Common myeloid progenitor, CD34-positive (primary cell): ENCODE measurements around the gene SPPL2C.

Experiments used
- CTCF ChIA-PET: fragments of 350-600 bp; sonication (Branson Sonifier 250); formaldehyde crosslinking; loops from one replicate; lab custom pipeline; 2021; ENCODE audit warnings: antibody characterized with exemption; lab: Charles Lee
- POLR2A ChIA-PET: fragments of 350-600 bp; sonication (Branson Sonifier 250); formaldehyde crosslinking; loops from one replicate; lab custom pipeline; 2021; ENCODE audit warnings: antibody characterized with exemption; lab: Charles Lee
- DNase-seq, 3 donors: peaks; one replicate each; pipeline versions ENCODE4 v3.0.0 to v3.0.0-alpha.2; 2013
- H3K27ac ChIP-seq, 2 experiments: 1 replicate in 1 of 2; 2 replicates in 1 of 2; pipeline ENCODE4 v1.7.0; 2013; ENCODE audit warnings: inconsistent platforms in 2 of 2, low read length in 2 of 2, mild to moderate bottlenecking in 2 of 2, low read depth in 1 of 2, moderate library complexity in 1 of 2; ENCODE audit not compliant: severe bottlenecking in 2 of 2, insufficient read depth in 1 of 2, poor library complexity in 1 of 2
- H3K27me3 ChIP-seq, 5 experiments: replicated peaks in 2 of 5; 1 replicate in 3 of 5; 2 replicates in 2 of 5; pipeline versions ENCODE4 v1.6.1 to v1.7.0; 2013; ENCODE audit warnings: low read length in 4 of 5, mild to moderate bottlenecking in 2 of 5, moderate library complexity in 2 of 5, inconsistent platforms in 1 of 5; ENCODE audit not compliant: insufficient read depth in 5 of 5, control insufficient read depth in 4 of 5
- H3K36me3 ChIP-seq, 4 experiments: 1 replicate in 2 of 4; 2 replicates in 2 of 4; pipeline versions ENCODE4 v1.6.1 to v1.7.0; 2013; ENCODE audit warnings: low read length in 3 of 4, control low read depth in 1 of 4, mild to moderate bottlenecking in 1 of 4; ENCODE audit not compliant: control insufficient read depth in 4 of 4, insufficient read depth in 4 of 4
- H3K4me1 ChIP-seq, 4 experiments: 1 replicate in 3 of 4; 2 replicates in 1 of 4; pipeline versions ENCODE4 v1.6.1 to v1.7.1; 2013; ENCODE audit warnings: low read length in 3 of 4, mild to moderate bottlenecking in 3 of 4, control low read depth in 1 of 4, inconsistent platforms in 1 of 4, moderate library complexity in 1 of 4; ENCODE audit not compliant: control insufficient read depth in 4 of 4, insufficient read depth in 4 of 4; ENCODE audit errors: control extremely low read depth in 1 of 4
- H3K4me3 ChIP-seq, 7 experiments: 1 replicate in 4 of 7; 2 replicates in 3 of 7; pipeline versions ENCODE4 v1.5.1 to v1.7.0; 2013; ENCODE audit warnings: mild to moderate bottlenecking in 7 of 7, low read length in 6 of 7, moderate library complexity in 6 of 7, inconsistent platforms in 2 of 7, low read depth in 2 of 7, control low read depth in 1 of 7; ENCODE audit not compliant: insufficient read depth in 4 of 7, control insufficient read depth in 1 of 7; ENCODE audit errors: extremely low read depth in 1 of 7
- H3K9me3 ChIP-seq, 5 experiments: 1 replicate in 4 of 5; 2 replicates in 1 of 5; pipeline versions ENCODE4 v1.6.1 to v1.7.1; 2013; ENCODE audit warnings: low read length in 4 of 5, mild to moderate bottlenecking in 2 of 5, inconsistent platforms in 1 of 5, low read depth in 1 of 5, moderate library complexity in 1 of 5; ENCODE audit not compliant: control insufficient read depth in 4 of 5, insufficient read depth in 2 of 5; ENCODE audit errors: control extremely low read depth in 1 of 5
- WGBS: methylation state at CpG from one replicate; pipeline ENCODE4 v1.1.5; 2013; ENCODE audit not compliant: insufficient coverage; 5-methylcytosine and 5-hydroxymethylcytosine counted together

SPPL2C gene

GRCh38 chr17:45847747-45848146, 3.1 kb downstream of the SPPL2C start:
- Histone ChIP-seq H3K4me1 (peaks cover 0 to 3% (median 0%) of the 10 kb centered on the region in 4 experiments), H3K27me3 (peaks cover 0 to 17% (median 10%) of the 10 kb centered on the region in 5 experiments), H3K27ac (no peak overlapping the region), H3K36me3 (no peaks in the 10 kb centered on the region), H3K4me3 (no peak overlapping the region), H3K9me3 (no peaks in the 10 kb centered on the region)
- WGBS = no CpG with 5 or more reads among the region's 5 CpGs
- ChIA-PET POLR2A (no interaction called here), CTCF (interaction anchor here (1.3 to 1.6 kb wide), 3 partner anchors 11 to 16 kb away, joined by 3 to 5 read pairs (median 3); no protein-coding TSS in a partner anchor)
- no peak for DNase-seq

- 86% methylated on average over 9 of the region's 9 CpGs for WGBS
- peaks cover 0 to 3% (median 0%) of the 10 kb centered on the region in 4 experiments for H3K4me1 ChIP-seq
- no peaks in the 10 kb centered on the region for H3K9me3 ChIP-seq
- CTCF ChIA-PET = interaction anchor here (1.3 kb wide), 1 partner anchor 11 kb away, joined by 3 read pairs; no protein-coding TSS in a partner anchor
- POLR2A ChIA-PET = no interaction called here
- H3K27me3 ChIP-seq = peaks cover 0 to 17% (median 10%) of the 10 kb centered on the region in 5 experiments
- H3K4me3 ChIP-seq = no peak overlapping the region
- H3K27ac ChIP-seq = no peak overlapping the region
- no peaks in the 10 kb centered on the region for H3K36me3 ChIP-seq
- no peak for DNase-seq
Measured at GRCh38 chr17:45848405-45848804, 3.7 kb downstream of the SPPL2C start.

DNA sequence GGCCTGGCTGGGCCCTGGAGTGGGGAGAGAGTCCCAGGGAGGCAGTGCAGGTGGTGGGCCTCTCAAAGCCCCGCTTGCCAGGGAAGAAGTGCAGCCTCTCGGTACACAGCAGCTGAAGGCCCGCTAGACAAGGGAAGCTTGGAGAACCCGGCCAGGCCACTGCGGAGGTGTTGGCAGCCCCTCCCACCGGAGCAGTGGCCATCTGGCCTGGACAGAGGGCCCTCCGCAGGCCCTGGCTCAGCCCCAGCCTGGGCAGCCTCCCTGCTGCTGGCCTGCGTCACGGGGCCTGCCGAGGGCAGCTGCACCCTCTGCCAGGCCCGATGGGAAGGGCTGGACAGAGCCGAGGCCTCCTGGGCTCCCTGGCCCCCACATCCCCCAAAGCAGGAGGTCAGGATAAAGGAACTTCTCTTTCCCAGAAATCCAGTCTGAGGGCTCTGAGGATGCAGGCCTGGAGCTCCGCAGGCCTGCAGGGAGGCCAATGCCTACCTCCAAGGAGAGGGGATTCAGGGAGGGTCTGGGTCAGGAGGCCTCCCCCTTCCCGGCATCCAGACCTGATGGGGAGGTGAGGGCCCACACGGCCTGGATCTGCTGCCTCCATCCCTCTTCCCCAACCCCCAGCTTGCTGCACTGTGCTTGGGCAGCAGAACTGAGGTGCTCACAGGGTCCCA, 4.3 kb downstream of the SPPL2C start:
- POLR2A ChIA-PET = no interaction called here
- no peaks in the 10 kb centered on the region for H3K9me3 ChIP-seq

DNA sequence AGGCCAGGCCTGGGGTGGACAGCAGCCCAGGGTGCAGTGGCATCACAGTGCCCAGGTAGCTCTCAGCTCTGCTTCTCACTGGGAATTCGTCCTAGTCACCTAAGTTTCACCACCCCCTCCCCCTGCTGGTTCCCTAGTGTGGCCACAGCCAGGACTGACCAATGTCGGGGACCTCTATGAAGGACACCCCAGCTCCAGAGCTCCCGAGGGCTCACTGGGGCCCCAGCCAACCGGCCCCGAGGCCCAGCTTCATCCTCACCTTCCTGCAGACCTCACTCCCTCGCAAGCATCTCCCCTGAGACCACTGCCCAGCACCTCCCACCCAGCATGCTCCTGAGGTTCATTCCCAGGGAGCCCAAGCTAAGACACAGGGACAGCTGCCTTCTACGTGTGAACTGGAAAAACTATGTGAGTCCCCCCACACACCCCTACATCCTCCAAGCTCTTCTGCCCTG, 4.9 kb downstream of the SPPL2C start:
- CTCF ChIA-PET = interaction anchor here (0.6 to 1.4 kb wide), 3 partner anchors 17 to 214 kb away, joined by 3 to 4 read pairs (median 4); no protein-coding TSS in a partner anchor
- POLR2A ChIA-PET = no interaction called here
- H3K4me3 ChIP-seq = no peak overlapping the region
- 100% methylated on average over 5 of the region's 7 CpGs for WGBS
- DNase-seq = no peak
- H3K36me3 ChIP-seq = no peaks in the 10 kb centered on the region
- no peak overlapping the region for H3K27ac ChIP-seq
- peaks cover 0 to 3% (median 0%) of the 10 kb centered on the region in 4 experiments for H3K4me1 ChIP-seq
- no peaks in the 10 kb centered on the region for H3K9me3 ChIP-seq
- peaks cover 0 to 17% (median 10%) of the 10 kb centered on the region in 5 experiments for H3K27me3 ChIP-seq

More for the DNA sequence above, 4.3 kb downstream of the SPPL2C start:
- Histone ChIP-seq H3K4me1 (peaks cover 0 to 3% (median 0%) of the 10 kb centered on the region in 4 experiments), H3K4me3 (no peak overlapping the region), H3K36me3 (no peaks in the 10 kb centered on the region), H3K27me3 (peaks cover 0 to 17% (median 10%) of the 10 kb centered on the region in 5 experiments), H3K27ac (no peak overlapping the region)
- CTCF ChIA-PET = interaction anchor here (0.6 to 1.4 kb wide), 2 partner anchors 17 to 121 kb away, joined by 4 read pairs; no protein-coding TSS in a partner anchor
- no peak for DNase-seq
- 90% methylated on average over 9 of the region's 15 CpGs for WGBS

- 100% methylated on average over 2 of the region's 4 CpGs for WGBS
- CTCF ChIA-PET = interaction anchor here (0.6 to 1.4 kb wide), 4 partner anchors 18 to 215 kb away, joined by 3 to 4 read pairs (median 4); no protein-coding TSS in a partner anchor
- peaks cover 0 to 3% (median 0%) of the 10 kb centered on the region in 4 experiments for H3K4me1 ChIP-seq
- no peaks in the 10 kb centered on the region for H3K9me3 ChIP-seq
- H3K27me3 ChIP-seq = peaks cover 0 to 19% (median 10%) of the 10 kb centered on the region in 5 experiments
- DNase-seq = no peak
- POLR2A ChIA-PET = no interaction called here
- H3K4me3 ChIP-seq = no peak overlapping the region
- no peak overlapping the region for H3K27ac ChIP-seq
- no peaks in the 10 kb centered on the region for H3K36me3 ChIP-seq
Measured at GRCh38 chr17:45850011-45850410, 5.3 kb downstream of the SPPL2C start.

DNA sequence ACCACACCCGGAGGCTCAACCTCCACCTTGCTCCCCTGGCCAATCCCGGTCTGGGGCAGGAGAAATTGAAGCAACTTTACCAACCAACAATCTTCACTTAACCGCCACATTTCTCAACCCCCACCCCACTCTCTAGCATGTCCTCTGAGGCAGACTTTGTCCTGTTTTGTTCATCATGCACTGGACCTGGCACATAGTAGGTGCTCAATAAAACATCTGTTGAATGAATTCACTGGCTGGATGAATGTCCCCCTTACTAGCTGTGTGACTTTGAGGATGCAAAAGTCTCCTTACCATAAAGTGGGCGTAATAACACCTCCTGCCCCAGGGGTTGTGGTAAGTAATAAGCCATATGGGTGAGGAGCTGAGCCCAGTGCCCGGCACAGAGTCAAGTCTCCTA, 5.8 kb downstream of the SPPL2C start:
- H3K4me1 ChIP-seq = peaks cover 0 to 3% (median 0%) of the 10 kb centered on the region in 4 experiments
- ChIA-PET POLR2A (no interaction called here), CTCF (interaction anchor here (1.3 to 1.4 kb wide), 2 partner anchors 210 to 215 kb away, joined by 3 read pairs; no protein-coding TSS in a partner anchor)
- H3K27ac ChIP-seq = no peak overlapping the region
- no peak overlapping the region for H3K4me3 ChIP-seq
- no peak for DNase-seq
- peaks cover 0 to 22% (median 10%) of the 10 kb centered on the region in 5 experiments for H3K27me3 ChIP-seq
- WGBS = 93% methylated on average over 4 of the region's 5 CpGs
- H3K9me3 ChIP-seq = no peaks in the 10 kb centered on the region
- no peaks in the 10 kb centered on the region for H3K36me3 ChIP-seq

DNA sequence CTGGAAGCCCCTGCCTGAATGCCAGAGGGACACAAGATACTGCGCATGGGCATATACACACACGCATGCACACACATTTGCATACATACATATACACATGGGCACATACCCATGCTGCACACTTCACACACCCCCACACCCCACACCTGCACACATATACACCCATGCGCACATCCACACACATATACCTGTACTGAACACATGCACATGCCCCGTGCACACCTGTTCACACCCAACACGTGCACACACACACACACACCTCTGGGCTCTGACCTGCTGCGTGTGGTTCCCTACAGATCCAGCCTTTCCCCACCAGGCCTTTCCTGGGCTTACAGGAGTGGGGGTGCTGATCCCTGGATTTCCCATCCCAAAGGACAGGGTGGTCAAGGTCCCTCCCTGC, 6.3 kb downstream of the SPPL2C start:
- no peaks in the 10 kb centered on the region for H3K36me3 ChIP-seq
- H3K4me3 ChIP-seq = no peak overlapping the region
- H3K9me3 ChIP-seq = no peaks in the 10 kb centered on the region
- WGBS = 91% methylated on average over 6 of the region's 6 CpGs
- peaks cover 0 to 3% (median 0%) of the 10 kb centered on the region in 4 experiments for H3K4me1 ChIP-seq
- CTCF ChIA-PET = interaction anchor here (1.1 to 2.0 kb wide), 7 partner anchors 13 to 438 kb away, joined by 3 to 9 read pairs (median 7); no protein-coding TSS in a partner anchor
- H3K27me3 ChIP-seq = peaks cover 0 to 22% (median 10%) of the 10 kb centered on the region in 5 experiments
- POLR2A ChIA-PET = interaction anchor here (0.6 to 0.8 kb wide), 2 partner anchors 44 to 209 kb away, joined by 3 to 4 read pairs; no protein-coding TSS in a partner anchor
- no peak for DNase-seq
- H3K27ac ChIP-seq = no peak overlapping the region
